Ishikawa (cell line): Measurements from ENCODE around the gene KIRREL2.

Source experiments
- EP300 ChIP-seq: IDR thresholded peaks from 2 replicates; pipeline ENCODE4 v1.6.1; 2012; ENCODE audit warnings: borderline replicate concordance
- TAF1 ChIP-seq: IDR thresholded peaks from 2 replicates; pipeline ENCODE4 v1.6.1; 2012; ENCODE audit warnings: low read depth, mild to moderate bottlenecking
- TCF12 ChIP-seq: IDR thresholded peaks from 2 replicates; pipeline ENCODE4 v1.6.1; 2012; ENCODE audit warnings: low read depth
- YY1 ChIP-seq: IDR thresholded peaks from 2 replicates; pipeline ENCODE4 v1.6.1; 2012; ENCODE audit warnings: low read depth
- TF ChIP-seq, protein P1 (sequence below): IDR thresholded peaks from 2 replicates; pipeline ENCODE4 v1.6.1; 2012
- TF ChIP-seq, protein P2 (sequence below): IDR thresholded peaks from 2 replicates; pipeline ENCODE4 v1.6.1; 2012

DNA sequence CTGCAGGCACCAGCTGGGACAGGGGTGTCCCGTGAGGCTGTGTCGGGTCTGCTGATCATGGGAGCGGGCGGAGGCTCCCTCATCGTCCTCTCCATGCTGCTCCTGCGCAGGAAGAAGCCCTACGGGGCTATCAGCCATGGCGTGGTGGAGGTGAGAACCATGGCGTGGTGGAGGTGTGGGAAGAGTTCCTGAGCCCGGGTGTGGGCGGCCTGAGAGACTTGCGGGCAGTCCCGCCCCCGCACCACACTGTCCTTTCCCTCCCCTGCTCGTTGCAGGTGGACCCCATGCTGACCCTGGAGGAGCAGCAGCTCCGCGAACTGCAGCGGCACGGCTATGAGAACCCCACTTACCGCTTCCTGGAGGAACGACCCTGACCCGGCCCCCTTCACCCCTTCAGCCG lies 22.4 kb downstream of the KIRREL2 start:
- TF ChIP-seq, protein P1, sequence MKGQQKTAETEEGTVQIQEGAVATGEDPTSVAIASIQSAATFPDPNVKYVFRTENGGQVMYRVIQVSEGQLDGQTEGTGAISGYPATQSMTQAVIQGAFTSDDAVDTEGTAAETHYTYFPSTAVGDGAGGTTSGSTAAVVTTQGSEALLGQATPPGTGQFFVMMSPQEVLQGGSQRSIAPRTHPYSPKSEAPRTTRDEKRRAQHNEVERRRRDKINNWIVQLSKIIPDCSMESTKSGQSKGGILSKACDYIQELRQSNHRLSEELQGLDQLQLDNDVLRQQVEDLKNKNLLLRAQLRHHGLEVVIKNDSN = no peak
- no peak for TF ChIP-seq EP300
- no peak for TF ChIP-seq YY1
- TF ChIP-seq TCF12 = no peak
- TF ChIP-seq TAF1 = no peak
- TF ChIP-seq, protein P2, sequence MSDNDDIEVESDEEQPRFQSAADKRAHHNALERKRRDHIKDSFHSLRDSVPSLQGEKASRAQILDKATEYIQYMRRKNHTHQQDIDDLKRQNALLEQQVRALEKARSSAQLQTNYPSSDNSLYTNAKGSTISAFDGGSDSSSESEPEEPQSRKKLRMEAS = no peak
